HG02981 (cell line): ENCODE results near the gene IMPDH2.

Source experiments
- ATAC-seq: cut with Tn5 transposase; IDR thresholded peaks from one replicate; pipeline ENCODE4 v1.9.1; 2021; ENCODE audit warnings: mild to moderate bottlenecking, moderate library complexity; ENCODE audit not compliant: unreplicated experiment

Gene IMPDH2

GRCh38 chr3:49007068-49007770, 22.0 kb downstream of the IMPDH2 start, which contains the start of gene WDR6:
WDR6 (plus strand) TSS chr3:49007391; CDS start chr3:49007432, 41 bp downstream.
- ATAC-seq: peak; percentile 80

GRCh38 chr3:49006408-49007067, 22.7 kb downstream of the IMPDH2 start:
- ATAC-seq: no peak

GRCh38 chr3:49005998-49006397, 23.2 kb downstream of the IMPDH2 start:
- no peak for ATAC-seq

- ATAC-seq: no peak
Observed at GRCh38 chr3:49005303-49005680, 23.9 kb downstream of the IMPDH2 start.

DNA sequence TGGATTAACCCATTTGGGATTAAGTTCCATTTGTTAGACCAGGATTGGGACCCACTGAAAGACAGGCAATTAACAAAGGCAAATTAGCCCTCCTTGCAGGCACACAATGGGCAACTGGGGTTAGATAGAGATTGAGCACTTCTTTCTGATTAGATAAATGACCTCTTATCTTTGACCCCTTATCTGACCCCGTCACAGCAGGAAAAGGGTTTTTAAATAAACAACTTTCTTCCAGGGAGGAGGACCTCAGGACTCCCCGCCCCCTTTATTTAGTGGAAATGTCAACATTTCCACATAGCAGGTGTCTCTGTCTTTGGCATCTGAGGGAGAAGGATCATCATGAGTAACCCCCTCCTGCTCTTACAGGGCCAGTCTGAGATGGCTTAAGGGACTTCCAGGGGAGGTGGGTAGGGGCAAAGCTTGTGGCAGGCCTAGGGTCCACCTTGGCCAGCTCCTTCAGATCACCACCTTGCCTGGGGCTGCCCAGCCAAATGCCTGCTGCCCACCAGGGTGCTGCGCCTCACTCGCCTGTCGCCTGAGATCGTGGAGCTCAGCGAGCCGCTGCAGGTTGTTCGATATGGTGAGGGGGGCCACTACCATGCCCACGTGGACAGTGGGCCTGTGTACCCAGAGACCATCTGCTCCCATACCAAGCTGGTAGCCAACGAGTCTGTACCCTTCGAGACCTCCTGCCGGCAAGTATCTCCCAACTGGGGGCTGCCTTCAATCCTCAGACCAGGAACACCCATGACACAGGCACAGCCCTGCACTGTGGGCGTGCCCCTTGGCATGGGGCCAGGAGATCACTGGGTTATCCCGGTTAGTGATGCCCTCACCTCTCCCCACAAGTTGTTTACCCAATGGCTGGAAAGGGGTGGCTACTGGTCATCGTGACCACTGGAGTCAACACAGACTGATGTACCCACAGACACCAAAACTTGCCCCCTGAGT, 24.6 kb downstream of the IMPDH2 start:
- ATAC-seq: no peak

- no peak for ATAC-seq
Observed at GRCh38 chr3:49001155-49001554, 28.0 kb downstream of the IMPDH2 start.

DNA sequence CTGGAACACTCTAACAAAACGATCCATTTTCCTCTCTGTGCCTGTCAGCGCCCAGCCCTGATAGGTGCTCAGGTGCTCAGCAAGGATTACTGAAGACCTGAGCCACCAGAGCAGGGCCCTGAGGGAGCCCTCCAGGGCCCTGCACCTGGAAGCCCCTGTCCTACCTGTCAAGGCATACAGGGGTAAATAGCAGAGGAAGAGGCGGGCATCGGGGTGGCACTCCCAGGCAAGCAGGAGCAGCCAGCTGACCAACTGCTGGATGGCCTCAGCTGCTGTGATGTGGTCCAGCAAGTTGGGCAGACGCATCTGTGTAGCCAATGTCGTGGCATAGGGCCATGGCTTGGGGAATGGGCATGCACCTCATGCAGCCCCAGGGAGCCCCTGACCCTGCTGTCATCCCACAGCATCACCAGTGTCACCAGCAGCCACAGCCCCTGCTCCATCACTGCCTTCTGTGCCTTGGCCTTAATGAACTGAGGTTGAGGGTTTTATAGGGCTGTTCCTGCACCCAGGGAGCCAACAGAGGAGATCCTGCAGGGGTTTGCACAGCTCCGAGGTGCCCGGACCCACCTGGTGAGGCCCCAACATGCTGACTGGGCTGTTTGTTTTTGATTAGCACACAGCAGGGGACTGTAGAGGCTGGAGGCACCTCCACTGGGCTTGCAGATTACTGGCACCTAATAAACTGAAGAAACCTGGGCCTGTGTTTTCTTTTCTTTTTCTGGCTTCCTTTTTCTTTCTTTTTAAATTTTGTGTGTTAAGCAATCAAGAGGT, 29.9 kb downstream of the IMPDH2 start:
- ATAC-seq: no peak

- no peak for ATAC-seq
Observed at GRCh38 chr3:48997714-48998637, 31.2 kb downstream of the IMPDH2 start.

- no peak for ATAC-seq
Observed at GRCh38 chr3:48997102-48997635, 32.0 kb downstream of the IMPDH2 start.

- no peak for ATAC-seq
Observed at GRCh38 chr3:48996640-48997039, 32.6 kb downstream of the IMPDH2 start.

- ATAC-seq: no peak
Observed at GRCh38 chr3:48993834-48994233, 35.4 kb downstream of the IMPDH2 start.

GRCh38 chr3:48991851-48992545, 37.2 kb downstream of the IMPDH2 start:
- ATAC-seq: no peak

DNA sequence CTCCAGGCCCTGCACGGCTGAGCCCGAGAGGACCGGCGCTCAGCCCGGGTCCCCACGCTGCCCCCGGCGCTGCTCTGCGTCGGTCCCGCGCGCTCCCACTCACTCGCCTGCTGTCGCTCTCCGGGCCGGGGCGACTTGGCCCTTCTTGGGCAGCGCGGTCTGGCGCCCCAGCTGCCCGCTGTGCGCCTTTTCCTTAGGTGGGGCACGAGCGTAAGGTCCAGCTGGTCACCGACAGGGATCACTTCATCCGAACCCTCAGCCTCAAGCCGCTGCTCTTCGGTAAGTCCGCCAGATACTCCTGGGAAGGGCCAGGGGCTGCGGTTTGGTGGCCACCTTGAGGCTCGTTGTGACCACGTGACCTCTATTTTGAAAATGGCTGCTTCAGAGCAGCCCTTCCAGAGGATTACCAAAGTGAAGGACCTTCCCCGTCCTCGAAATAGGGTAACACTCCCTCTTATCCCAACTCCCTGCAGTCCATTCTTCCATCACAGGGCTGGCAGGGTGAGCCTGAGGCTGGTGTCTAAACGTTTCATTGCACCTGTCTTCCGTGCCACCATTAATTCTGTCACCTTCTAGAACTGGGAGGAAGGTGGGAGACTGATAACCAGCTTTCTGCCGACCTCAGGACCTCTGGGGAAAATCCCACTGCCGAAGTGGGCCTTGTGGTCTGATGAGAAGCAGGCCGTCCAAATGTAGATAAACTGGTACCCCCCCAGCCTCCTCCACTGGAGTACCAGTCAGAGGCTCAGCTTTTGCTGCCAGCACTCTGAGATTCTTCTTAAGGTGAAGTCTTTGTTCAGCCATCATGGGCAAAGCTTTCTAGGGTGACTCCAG, 38.3 kb downstream of the IMPDH2 start:
- no peak for ATAC-seq

DNA sequence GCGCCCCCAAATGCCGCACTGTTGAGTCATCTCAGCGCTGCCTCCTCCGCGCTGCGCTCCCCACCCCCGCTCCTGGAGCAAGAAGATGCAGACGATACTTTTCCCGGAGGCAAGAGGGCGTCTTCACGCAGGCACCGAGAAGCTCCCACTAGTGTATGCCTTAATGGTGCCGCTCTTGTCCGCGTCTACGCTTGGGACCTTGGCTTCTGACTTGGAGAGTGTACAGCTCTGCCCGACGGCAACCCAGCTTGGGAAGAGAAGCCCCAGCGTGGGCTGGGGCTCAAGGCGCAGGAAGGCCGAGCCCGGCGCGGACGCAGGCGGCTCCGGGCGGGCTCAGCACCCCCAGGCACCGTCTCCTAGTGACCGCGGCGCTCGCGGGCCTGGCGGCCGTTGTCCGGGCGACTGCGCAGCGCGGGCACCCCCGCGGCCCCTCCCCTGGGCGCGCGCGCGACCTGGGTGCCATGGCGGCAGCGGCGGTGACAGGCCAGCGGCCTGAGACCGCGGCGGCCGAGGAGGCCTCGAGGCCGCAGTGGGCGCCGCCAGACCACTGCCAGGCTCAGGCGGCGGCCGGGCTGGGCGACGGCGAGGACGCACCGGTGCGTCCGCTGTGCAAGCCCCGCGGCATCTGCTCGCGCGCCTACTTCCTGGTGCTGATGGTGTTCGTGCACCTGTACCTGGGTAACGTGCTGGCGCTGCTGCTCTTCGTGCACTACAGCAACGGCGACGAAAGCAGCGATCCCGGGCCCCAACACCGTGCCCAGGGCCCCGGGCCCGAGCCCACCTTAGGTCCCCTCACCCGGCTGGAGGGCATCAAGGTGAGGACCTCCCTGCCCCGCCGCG, 39.2 kb downstream of the IMPDH2 start, which contains the start of gene P4HTM:
P4HTM (plus strand) TSS at position 446 of the 840 bp plus-strand sequence; CDS start at position 462, 16 bp downstream.
- peak; percentile 52 for ATAC-seq

GRCh38 chr3:48989126-48989795, 39.9 kb downstream of the IMPDH2 start:
- no peak for ATAC-seq

DNA sequence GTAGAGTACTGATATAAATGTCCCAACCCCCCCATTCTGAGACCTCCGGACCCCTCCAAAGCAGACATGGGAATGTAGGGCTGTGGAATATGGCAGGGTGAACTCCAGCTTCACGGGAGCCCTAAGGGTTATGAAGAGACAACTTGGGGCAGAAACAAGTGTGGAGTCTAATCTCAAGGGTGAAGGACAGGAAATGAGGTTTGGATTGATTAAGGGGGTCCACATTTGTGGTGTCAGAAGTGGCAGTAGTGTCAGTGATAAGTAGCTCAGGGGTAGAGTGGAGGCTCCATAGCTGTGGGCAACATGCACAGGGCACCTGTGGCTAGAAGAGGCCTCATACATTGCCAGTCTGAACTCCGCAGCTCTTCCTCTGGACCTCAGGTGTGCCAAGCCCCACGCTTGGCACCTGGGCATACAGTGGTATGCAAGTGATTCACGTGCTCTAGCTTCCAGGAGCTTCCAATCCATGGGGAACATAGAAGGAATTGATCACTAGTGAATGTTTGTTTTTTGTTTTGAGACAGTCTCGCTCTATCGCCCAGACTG, 43.3 kb downstream of the IMPDH2 start:
- no peak for ATAC-seq
